Activated CD8-positive, alpha-beta memory T cell treated with anti-CD3 and anti-CD28 coated beads, Interleukin-2, amount 50 U/mL, for 24 hours (primary cell): ENCODE results near the gene CA7.
"Not testable (repeated sequence)": the region's sequence is repeated elsewhere in the genome, so short reads cannot be mapped to it uniquely, and the experiment has no call there.

Source experiments
- DNase-seq: peaks from one replicate; pipeline ENCODE4 v3.0.0-alpha.2; 2020; ENCODE audit errors: extremely low read depth

The CA7 gene

GRCh38 chr16:66846266-66846665, 2.1 kb downstream of the CA7 start:
- DNase-seq, result no peak

- no peak for DNase-seq
Observed at GRCh38 chr16:66846831-66847230, 2.6 kb downstream of the CA7 start.

- DNase-seq, result no peak
Observed at GRCh38 chr16:66847533-66848067, 3.4 kb downstream of the CA7 start.

- DNase-seq, result no peak
Observed at GRCh38 chr16:66848172-66848571, 4.0 kb downstream of the CA7 start.

GRCh38 chr16:66849021-66849420, 4.8 kb downstream of the CA7 start:
- DNase-seq, result no peak

GRCh38 chr16:66849549-66849948, 5.3 kb downstream of the CA7 start:
- no peak for DNase-seq

- no peak for DNase-seq
Observed at GRCh38 chr16:66850115-66850815, 6.1 kb downstream of the CA7 start.

GRCh38 chr16:66851166-66851964, 7.2 kb downstream of the CA7 start:
- DNase-seq, result no peak

- no peak for DNase-seq
Observed at GRCh38 chr16:66853261-66854139, 9.3 kb downstream of the CA7 start.

GRCh38 chr16:66856184-66856730, 12.0 kb downstream of the CA7 start:
- no peak for DNase-seq

GRCh38 chr16:66856801-66857200, 12.6 kb downstream of the CA7 start:
- no peak for DNase-seq

GRCh38 chr16:66857437-66857836, 13.2 kb downstream of the CA7 start:
- DNase-seq, result no peak

- DNase-seq, result no peak
Observed at GRCh38 chr16:66858740-66859396, 14.7 kb downstream of the CA7 start.

GRCh38 chr16:66859397-66860068, 15.3 kb downstream of the CA7 start:
- DNase-seq, result no peak

GRCh38 chr16:66862023-66862520, 17.9 kb downstream of the CA7 start:
- no peak for DNase-seq

GRCh38 chr16:66863707-66864106, 19.5 kb downstream of the CA7 start:
- no peak for DNase-seq

- no peak for DNase-seq
Observed at GRCh38 chr16:66869424-66869823, 25.2 kb downstream of the CA7 start.

- not testable (repeated sequence) for DNase-seq
Observed at GRCh38 chr16:66871363-66871762, 27.1 kb downstream of the CA7 start.

GRCh38 chr16:66871840-66872239, 27.6 kb downstream of the CA7 start:
- DNase-seq, result no peak

- no peak for DNase-seq
Observed at GRCh38 chr16:66872559-66872942, 28.3 kb downstream of the CA7 start.
